Testis (tissue), 3 donors: ENCODE data around the gene MED10. TPM values are rescaled to one million over a fixed set of nuclear protein-coding genes. Genes with fewer than 3 reads are reported as not detected.

Experiments used
- DNase-seq: peaks from one replicate; pipeline ENCODE4 v3.0.0-alpha.2; 2019
- H3K27ac ChIP-seq, 2 donors: fragments of 200-600 bp; sonication (generic); one replicate each; pipeline ENCODE4 v1.5.1; 2019
- H3K27me3 ChIP-seq: fragments of 200-600 bp; sonication (generic); one replicate; pipeline ENCODE4 v1.5.1; 2019
- H3K36me3 ChIP-seq: fragments of 200-600 bp; sonication (generic); one replicate; pipeline ENCODE4 v1.5.1; 2017; ENCODE audit warnings: low read depth; ENCODE audit errors: missing control alignments
- H3K4me1 ChIP-seq: fragments of 200-600 bp; sonication (generic); one replicate; pipeline ENCODE4 v1.5.1; 2019
- H3K4me3 ChIP-seq, 2 donors: fragments of 200-600 bp; sonication (generic); one replicate each; pipeline ENCODE4 v1.5.1; 2017 to 2019
- H3K9me3 ChIP-seq: fragments of 200-600 bp; sonication (generic); one replicate; pipeline ENCODE4 v1.5.1; 2017
- CTCF ChIP-seq, 3 experiments: fragments of 450-650 bp in 2 of 3; fragments of 200-600 bp in 1 of 3; sonication (generic) in 1 of 3; IDR thresholded peaks; one replicate each; pipeline ENCODE4 v1.5.1; 2016 to 2019; ENCODE audit warnings: antibody characterized with exemption in 3 of 3, mild to moderate bottlenecking in 2 of 3, moderate library complexity in 1 of 3
- POLR2A ChIP-seq: fragments of 450-650 bp; IDR thresholded peaks from one replicate; pipeline ENCODE4 v1.6.1; 2017; ENCODE audit warnings: antibody characterized with exemption, mild to moderate bottlenecking, moderate library complexity
- WGBS, 2 donors: methylation state at CpG; one replicate each; pipeline ENCODE4 v1.1.5; 2018; 5-methylcytosine and 5-hydroxymethylcytosine counted together
- intact Hi-C: fragments of 100-400 bp; cut with DNase I; formaldehyde crosslinking; loops from one replicate; pipeline ENCODE4 v1.15.1; 2023; ENCODE audit warnings: low total_unique reads
- polyA plus RNA-seq: library from polyadenylated mRNA; stranded (reverse); fragments of 350-450 nt; fragmentation: Illumina TruSeq; extraction: RNeasy Lipid Tissue Mini Kit (QIAGEN cat#74804); gene quantifications from one replicate; pipeline ENCODE4 v1.2.3, GENCODE V29; 2014; ENCODE audit warnings: low read depth, low replicate concordance; ENCODE audit not compliant: insufficient read depth
- total RNA-seq, 2 donors: library from RNA; depleted of rRNA; stranded (reverse); fragments of >200 nt; gene quantifications; one replicate each; pipeline ENCODE4 v1.2.3, GENCODE V29; 2016

MED10 gene
- total and polyA plus RNA-seq, 3 donors from 2014 or later = 43.6 to 47.9 (median 43.8) TPM

GRCh38 chr5:6343951-6344592, 34.3 kb downstream of the MED10 start:
- H3K36me3 ChIP-seq = no peaks in the 10 kb centered on the region
- no peak for DNase-seq
- intact Hi-C loops = no loop called here
- H3K9me3 ChIP-seq = no peaks in the 10 kb centered on the region
- H3K4me1 ChIP-seq = no peaks in the 10 kb centered on the region
- H3K4me3 ChIP-seq = no peak overlapping the region
- TF ChIP-seq POLR2A (no peak), CTCF (IDR thresholded peaks at IDR 0.05) (no peak)
- no peak overlapping the region for H3K27ac ChIP-seq
- WGBS, 2 donors = 86 to 90% methylated on average over 9 to 11 of the region's 11 CpGs
- H3K27me3 ChIP-seq = no peaks in the 10 kb centered on the region

GRCh38 chr5:6342689-6343315, 35.5 kb downstream of the MED10 start:
- Histone ChIP-seq H3K4me1 (no peaks in the 10 kb centered on the region), H3K9me3 (no peaks in the 10 kb centered on the region), H3K4me3 (no peak overlapping the region), H3K27me3 (no peaks in the 10 kb centered on the region), H3K27ac (no peak overlapping the region), H3K36me3 (no peaks in the 10 kb centered on the region)
- intact Hi-C loops = no loop called here
- no peak for TF ChIP-seq POLR2A
- TF ChIP-seq CTCF (IDR thresholded peaks at IDR 0.05) = no peak
- no peak for DNase-seq
- 87% methylated on average over 14 of the region's 14 CpGs for WGBS, 2 donors

- Histone ChIP-seq H3K27me3 (no peaks in the 10 kb centered on the region), H3K9me3 (no peaks in the 10 kb centered on the region), H3K36me3 (no peaks in the 10 kb centered on the region), H3K4me3 (no peak overlapping the region), H3K27ac (no peak overlapping the region), H3K4me1 (no peaks in the 10 kb centered on the region)
- no peak for TF ChIP-seq CTCF (IDR thresholded peaks at IDR 0.05)
- TF ChIP-seq POLR2A = no peak
- no peak for DNase-seq
- 89 to 100% methylated on average over 1 of the region's 1 CpG for WGBS, 2 donors
- intact Hi-C loops = no loop called here
Measured at GRCh38 chr5:6340100-6340499, 38.2 kb downstream of the MED10 start.

GRCh38 chr5:6338871-6339270, 39.5 kb downstream of the MED10 start:
- Histone ChIP-seq H3K27me3 (no peaks in the 10 kb centered on the region), H3K36me3 (no peaks in the 10 kb centered on the region), H3K4me3 (no peak overlapping the region), H3K9me3 (no peaks in the 10 kb centered on the region), H3K4me1 (no peaks in the 10 kb centered on the region), H3K27ac (no peak overlapping the region)
- DNase-seq = no peak
- 97% methylated on average over 4 of the region's 4 CpGs; no CpG with 5 or more reads in 1 of the 2 donors for WGBS, 2 donors
- TF ChIP-seq POLR2A (no peak), CTCF (IDR thresholded peaks at IDR 0.05) (no peak)
- intact Hi-C loops = no loop called here

GRCh38 chr5:6338135-6338534, 40.2 kb downstream of the MED10 start:
- no peak overlapping the region for H3K4me3 ChIP-seq
- 94 to 97% methylated on average over 3 of the region's 3 CpGs for WGBS, 2 donors
- no peaks in the 10 kb centered on the region for H3K36me3 ChIP-seq
- H3K27me3 ChIP-seq = no peaks in the 10 kb centered on the region
- intact Hi-C loops = no loop called here
- DNase-seq = no peak
- TF ChIP-seq CTCF (IDR thresholded peaks at IDR 0.05) = no peak
- TF ChIP-seq POLR2A = no peak
- no peaks in the 10 kb centered on the region for H3K9me3 ChIP-seq
- H3K4me1 ChIP-seq = no peaks in the 10 kb centered on the region
- H3K27ac ChIP-seq = no peak overlapping the region
